Ishikawa (cell line): Measurements from ENCODE around the gene FAM193B.

Experiments used
- CEBPB ChIP-seq: IDR thresholded peaks from 2 replicates; pipeline ENCODE4 v1.6.1; 2012
- CREB1 ChIP-seq: IDR thresholded peaks from 2 replicates; pipeline ENCODE4 v1.6.1; 2012; ENCODE audit warnings: low read depth
- EGR1 ChIP-seq: IDR thresholded peaks from 2 replicates; pipeline ENCODE4 v1.6.1; 2012
- EP300 ChIP-seq: IDR thresholded peaks from 2 replicates; pipeline ENCODE4 v1.6.1; 2012; ENCODE audit warnings: borderline replicate concordance
- MAX ChIP-seq: IDR thresholded peaks from 2 replicates; pipeline ENCODE4 v1.6.1; 2012
- NFIC ChIP-seq: IDR thresholded peaks from 2 replicates; pipeline ENCODE4 v1.6.1; 2012
- RAD21 ChIP-seq: IDR thresholded peaks from 2 replicates; pipeline ENCODE4 v1.6.1; 2012; ENCODE audit warnings: low read depth
- TAF1 ChIP-seq: IDR thresholded peaks from 2 replicates; pipeline ENCODE4 v1.6.1; 2012; ENCODE audit warnings: low read depth, mild to moderate bottlenecking
- TCF12 ChIP-seq: IDR thresholded peaks from 2 replicates; pipeline ENCODE4 v1.6.1; 2012; ENCODE audit warnings: low read depth
- YY1 ChIP-seq: IDR thresholded peaks from 2 replicates; pipeline ENCODE4 v1.6.1; 2012; ENCODE audit warnings: low read depth
- TF ChIP-seq, protein P1 (sequence below): IDR thresholded peaks from 2 replicates; pipeline ENCODE4 v1.6.1; 2012
- TF ChIP-seq, protein P2 (sequence below): IDR thresholded peaks from 2 replicates; pipeline ENCODE4 v1.6.1; 2012; ENCODE audit warnings: low read depth, mild to moderate bottlenecking

DNA sequence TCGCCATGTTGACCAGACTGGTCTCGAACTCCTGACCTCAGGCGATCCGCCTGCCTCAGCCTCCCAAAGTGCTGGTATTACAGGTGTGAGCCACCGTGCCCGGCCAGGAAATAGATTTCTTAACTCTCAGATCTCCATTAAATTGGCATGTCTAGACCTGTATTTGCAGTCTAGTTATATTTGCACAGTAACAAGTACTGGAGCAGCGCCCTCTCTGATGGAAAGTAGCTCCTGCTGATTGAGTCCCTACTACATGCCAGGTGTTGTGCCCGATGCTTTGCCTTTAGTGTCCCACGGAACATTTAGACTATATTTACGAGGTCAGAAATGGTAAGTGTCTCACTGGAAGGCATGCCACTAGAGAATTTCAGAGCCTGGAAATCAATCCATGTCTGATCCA is 21.8 kb upstream of the FAM193B start:
- TF ChIP-seq CEBPB (no peak), EP300 (no peak), MAX (no peak), TAF1 (no peak), RAD21 (no peak), EGR1 (no peak), TCF12 (no peak), CREB1 (no peak), NFIC (no peak), YY1 (no peak)
- TF ChIP-seq, protein P1, sequence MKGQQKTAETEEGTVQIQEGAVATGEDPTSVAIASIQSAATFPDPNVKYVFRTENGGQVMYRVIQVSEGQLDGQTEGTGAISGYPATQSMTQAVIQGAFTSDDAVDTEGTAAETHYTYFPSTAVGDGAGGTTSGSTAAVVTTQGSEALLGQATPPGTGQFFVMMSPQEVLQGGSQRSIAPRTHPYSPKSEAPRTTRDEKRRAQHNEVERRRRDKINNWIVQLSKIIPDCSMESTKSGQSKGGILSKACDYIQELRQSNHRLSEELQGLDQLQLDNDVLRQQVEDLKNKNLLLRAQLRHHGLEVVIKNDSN, result no peak
- TF ChIP-seq, protein P2, sequence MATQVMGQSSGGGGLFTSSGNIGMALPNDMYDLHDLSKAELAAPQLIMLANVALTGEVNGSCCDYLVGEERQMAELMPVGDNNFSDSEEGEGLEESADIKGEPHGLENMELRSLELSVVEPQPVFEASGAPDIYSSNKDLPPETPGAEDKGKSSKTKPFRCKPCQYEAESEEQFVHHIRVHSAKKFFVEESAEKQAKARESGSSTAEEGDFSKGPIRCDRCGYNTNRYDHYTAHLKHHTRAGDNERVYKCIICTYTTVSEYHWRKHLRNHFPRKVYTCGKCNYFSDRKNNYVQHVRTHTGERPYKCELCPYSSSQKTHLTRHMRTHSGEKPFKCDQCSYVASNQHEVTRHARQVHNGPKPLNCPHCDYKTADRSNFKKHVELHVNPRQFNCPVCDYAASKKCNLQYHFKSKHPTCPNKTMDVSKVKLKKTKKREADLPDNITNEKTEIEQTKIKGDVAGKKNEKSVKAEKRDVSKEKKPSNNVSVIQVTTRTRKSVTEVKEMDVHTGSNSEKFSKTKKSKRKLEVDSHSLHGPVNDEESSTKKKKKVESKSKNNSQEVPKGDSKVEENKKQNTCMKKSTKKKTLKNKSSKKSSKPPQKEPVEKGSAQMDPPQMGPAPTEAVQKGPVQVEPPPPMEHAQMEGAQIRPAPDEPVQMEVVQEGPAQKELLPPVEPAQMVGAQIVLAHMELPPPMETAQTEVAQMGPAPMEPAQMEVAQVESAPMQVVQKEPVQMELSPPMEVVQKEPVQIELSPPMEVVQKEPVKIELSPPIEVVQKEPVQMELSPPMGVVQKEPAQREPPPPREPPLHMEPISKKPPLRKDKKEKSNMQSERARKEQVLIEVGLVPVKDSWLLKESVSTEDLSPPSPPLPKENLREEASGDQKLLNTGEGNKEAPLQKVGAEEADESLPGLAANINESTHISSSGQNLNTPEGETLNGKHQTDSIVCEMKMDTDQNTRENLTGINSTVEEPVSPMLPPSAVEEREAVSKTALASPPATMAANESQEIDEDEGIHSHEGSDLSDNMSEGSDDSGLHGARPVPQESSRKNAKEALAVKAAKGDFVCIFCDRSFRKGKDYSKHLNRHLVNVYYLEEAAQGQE, result no peak
